Cerebellar nuclear complex (tissue), 1 donor: Measurements from ENCODE around the gene HEXIM2.
"Not testable (repeated sequence)": the region's sequence is repeated elsewhere in the genome, so short reads cannot be mapped to it uniquely, and the experiment has no call there.

Experiments used
- DNase-seq, 2 experiments: peaks; one replicate each; lab custom pipeline; 2025; lab: John Stamatoyannopoulos, UW

Gene HEXIM2

DNA sequence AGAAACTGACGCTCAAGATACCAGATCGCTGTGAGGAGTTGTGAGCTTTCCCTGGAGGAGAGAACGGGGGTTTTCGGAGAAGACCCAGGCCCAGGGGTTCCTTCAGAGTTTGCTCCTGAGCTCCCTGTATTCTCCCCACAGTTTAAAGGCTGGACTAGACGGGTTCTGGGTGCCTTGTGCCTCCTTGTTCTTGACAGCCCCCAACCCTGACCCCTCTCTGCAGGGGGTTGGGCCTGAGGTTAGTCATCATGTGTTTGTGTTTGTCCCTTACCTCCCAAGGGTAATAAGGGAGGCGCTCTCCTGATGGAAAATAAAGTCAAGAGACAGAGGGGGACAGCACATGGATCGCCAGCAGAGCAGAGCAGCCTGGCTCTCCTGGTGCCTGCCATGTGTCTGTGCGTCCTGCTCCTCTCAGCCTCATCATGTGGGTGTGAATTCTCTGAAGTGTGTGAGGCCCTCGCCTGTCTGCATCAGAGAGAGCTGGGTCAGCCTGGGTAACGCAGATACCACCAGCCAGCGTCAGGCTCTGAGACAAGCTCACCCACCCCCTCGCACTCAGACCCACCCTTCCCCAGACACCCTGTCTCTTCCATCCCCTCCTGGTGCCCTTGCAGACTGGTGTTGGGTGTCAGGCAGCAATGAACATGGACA, 8.7 kb downstream of the HEXIM2 start:
- DNase-seq, result no peak

DNA sequence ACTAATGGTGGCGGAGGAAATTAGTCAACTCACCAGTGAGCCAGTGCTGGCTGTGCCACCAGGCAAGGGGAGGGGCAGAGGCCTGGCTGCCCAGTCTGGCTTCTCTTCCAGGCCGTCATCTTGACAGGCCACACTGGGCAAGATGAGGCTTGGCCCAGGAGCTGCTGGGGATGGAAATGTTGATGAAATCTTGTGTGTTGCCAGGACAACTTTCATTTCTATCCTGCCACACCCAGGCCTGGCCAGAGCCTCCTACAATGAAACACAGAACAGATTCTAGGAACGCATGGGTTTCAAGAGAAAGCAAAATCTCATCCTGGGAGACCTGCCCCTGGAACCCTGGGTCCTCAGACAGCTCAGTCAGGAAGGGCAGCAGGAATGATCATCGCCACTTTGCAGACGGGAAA, 9.3 kb downstream of the HEXIM2 start:
- no peak for DNase-seq

DNA sequence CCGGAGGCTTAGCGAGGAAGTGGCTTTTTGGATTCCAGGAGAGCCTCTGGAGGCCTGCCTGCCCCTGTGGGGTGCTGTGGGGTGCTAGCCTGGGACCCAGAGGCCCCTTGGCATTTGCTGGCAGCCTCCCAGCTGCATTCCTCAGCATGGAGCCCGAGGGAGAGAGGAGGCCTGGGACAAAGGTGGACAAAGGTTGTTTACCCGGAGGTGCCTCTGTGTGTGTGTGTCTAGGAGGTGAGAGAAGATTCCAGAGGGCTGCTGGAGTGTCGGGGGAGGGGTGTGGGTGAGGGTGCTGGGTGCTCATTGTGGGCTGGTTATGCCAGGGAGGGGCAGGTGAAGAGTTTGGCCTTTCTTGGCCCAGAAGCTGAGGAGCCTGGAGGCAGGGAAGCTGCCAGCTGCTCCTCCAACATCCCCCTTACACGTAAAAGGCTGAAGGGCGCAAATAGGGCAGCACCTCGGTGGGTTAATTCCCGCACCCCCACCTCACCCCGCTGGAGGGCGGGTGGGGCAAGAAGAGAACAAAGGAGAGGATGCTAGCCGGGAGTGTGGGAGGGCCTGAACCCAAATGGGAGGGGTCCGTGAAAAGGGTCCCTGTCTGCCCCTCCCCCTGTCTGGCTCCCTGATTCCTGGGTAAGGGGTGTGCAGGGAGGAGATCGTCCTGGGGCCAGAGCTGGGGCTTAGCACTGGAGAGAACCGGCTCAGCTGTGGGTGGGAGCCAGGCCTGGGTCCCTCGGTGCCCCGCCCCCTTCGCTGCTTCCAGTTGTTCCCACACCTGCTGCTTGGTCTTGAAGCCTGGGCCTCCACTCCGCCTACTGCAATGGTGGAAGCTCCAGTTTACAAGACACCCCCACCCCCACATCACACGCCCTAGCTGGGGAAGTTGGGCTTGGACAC, 9.9 kb downstream of the HEXIM2 start:
- no peak for DNase-seq

DNA sequence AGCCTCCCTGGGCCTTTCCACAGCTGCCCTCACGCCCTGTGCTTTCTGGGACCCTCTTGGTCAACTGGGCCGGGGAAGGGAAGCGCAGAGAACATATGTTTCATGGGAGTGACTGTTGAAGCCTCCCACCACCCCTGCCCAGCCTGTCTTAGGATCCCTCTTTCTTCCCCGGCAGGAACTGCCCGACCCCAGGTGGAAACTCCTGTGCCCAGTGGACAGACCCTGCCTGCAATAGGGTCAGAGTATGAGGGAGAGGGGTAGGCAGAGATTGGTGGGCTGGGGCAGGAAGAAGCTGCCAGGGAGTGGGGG, 10.5 kb downstream of the HEXIM2 start:
- DNase-seq, result no peak

DNA sequence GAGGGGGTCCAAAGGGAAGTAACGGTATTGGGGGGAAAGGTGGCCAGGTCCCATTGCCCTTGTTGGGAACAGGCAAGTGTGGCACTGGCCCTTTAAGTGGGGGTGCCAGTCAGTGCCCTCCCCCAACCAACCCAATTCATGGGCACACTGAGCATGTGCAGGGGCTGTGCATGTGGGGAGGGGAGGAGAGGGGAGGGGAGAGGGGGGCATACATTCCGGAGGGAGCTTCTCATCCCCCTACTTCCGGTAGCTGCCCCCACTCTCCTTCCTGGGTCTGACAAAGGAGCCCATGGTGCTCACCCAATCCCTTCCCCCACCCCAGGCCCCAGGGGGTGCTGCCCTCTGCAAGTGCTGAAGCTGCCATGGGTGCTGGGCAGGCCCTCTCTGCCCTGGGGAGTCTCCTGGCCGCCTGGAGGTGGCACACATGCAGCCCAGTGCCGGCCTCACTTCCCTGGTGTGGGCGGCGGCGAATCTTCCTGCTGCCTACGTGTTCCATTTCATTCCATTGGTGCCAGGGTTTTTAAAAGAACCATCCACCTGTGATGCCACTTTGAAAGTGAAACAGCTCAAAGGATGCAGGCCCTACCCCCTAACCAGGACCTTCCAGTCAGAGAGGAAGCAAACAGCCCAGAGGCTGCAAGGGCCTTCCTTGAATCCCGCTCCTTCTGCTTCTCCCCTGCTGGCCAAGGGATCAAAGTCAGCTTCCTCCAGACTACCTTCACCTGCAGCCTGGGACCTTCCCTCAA, 11.0 kb downstream of the HEXIM2 start:
- DNase-seq, result peak; percentile 73 to 83

DNA sequence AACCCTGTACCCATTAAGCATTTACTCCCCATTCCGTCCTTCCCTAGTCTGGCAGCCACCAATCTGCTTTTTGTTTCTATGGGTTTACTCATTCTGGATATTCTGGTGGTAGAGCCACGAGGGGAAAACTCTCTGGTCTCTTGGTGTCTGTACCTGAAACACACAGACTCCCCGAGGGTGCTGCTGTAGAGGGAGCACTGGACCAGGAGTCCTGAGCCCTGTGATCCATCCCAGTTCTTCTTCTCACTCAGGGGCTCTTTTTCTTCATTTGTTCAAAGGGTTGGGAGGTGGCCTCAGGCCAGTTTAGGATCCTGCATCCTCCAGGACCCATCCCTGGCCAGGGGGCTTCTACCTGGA, 14.1 kb downstream of the HEXIM2 start:
- DNase-seq, result no peak

DNA sequence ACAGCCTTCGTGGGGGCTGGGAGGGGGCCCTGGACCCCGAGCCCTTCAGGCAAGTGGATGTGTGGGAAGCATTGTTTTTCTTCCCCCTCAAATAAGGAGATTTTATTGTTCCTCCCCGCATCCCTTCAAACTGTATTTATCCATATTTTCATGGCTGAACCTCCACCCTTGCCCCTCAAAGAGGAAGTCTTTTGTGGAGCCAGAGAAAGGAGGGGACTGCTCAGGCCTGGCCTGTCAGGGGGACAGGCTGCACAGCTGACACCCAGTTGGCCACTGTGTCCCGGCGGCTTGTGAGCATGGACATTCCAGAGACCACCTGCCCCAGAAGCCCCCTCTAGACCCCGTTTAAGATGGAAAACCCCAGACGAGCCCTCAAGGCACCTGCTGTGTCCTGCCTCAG, 15.9 kb downstream of the HEXIM2 start:
- DNase-seq, result no peak

DNA sequence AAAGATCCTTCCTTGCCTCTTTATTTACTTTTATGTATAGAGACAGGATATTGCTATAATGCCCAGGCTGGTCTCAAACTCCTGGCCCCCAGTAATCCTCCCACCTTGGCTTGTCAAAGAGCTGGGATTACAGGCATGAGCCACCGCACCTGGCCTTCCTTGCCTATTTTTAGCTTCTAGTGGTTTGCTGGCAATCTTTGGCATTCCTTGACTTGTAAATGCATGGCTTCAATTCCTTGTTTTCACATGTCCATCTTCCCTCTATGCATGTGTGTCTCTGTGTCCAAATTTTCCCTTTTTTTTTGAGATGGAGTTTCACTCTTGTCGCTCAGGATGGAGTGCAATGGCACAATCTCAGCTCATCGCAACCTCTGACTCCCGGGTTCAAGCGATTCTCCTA, 22.5 kb downstream of the HEXIM2 start:
- no peak for DNase-seq

DNA sequence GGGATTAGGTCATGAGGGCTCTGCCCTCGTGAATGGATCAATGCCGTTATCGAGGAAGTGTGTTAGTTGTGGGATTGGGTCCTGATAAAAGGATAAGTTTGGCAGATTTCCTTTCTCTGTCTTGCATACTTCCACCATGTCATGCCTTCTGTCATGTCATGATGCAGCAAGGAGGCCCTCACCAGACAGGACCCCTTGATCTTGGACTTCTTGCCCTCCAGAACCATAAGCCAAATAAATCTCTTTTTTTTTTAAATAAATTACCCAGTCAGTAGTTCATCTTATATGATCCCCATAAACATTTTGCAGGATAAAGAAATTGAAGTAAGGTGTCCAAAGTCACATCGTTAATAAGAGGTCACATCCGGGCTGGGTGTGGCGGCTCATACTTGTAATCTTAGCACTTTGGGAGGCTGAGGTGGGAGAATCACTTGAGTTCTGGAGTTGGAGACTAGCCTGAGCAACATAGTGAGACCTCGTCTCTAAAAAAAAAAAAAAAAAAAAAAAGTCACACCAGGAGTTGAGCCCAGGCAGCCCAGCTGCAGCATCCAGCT, 25.2 kb downstream of the HEXIM2 start:
- no peak for DNase-seq

DNA sequence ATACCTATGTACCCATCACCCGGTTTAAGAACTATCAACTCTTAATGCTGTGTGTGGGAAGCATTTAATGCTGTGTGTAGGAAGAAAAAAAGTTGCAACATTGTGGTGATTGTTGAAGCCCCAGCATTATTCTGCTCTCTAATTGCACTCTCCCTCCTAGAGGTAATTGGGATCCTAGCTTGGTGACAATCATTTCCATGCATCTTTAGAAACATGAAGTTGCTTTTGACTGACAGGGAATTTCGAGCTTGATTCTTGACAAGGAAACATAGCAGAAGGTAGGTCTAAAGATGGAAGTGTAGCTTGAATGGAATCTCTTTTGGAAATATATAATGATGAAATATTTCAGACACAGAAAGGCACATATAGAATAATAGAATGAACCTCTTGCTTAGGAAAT, 27.3 kb downstream of the HEXIM2 start:
- DNase-seq, result no peak

DNA sequence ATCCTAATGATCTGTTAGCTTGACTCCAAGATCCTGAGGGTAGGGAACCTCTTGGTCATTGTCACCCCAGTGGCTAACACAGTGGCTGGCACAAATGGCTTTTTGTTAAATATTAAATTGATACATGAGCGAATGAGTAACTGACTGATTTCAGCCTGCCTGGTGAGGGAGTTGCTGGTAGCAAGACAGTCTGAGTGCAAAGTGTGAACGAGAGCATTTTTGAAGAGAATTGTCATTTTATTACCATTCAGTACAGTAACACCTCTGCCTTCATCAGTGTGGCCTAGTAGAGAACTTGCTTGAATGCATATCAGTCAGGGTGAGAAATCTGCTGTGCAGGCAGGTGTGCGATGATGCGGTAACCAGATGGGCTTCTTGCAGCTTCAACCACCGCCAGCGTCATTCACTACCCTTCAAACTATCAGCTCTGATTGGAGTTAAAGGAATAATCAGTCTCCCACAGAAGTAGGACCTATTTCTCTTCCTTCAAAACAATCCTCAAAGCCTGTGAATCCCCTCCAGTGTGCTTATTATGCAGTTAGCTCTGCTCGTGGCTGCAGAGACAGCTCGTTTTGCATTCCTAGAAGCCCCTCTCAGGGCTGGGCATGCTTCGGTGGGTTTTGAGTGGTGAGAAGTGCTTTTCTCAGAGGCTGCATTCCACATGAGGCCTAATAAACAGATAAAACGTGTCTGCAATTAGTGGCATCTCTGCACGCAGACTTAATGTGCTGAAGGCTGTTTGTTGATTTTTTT, 29.0 kb downstream of the HEXIM2 start:
- no peak for DNase-seq

DNA sequence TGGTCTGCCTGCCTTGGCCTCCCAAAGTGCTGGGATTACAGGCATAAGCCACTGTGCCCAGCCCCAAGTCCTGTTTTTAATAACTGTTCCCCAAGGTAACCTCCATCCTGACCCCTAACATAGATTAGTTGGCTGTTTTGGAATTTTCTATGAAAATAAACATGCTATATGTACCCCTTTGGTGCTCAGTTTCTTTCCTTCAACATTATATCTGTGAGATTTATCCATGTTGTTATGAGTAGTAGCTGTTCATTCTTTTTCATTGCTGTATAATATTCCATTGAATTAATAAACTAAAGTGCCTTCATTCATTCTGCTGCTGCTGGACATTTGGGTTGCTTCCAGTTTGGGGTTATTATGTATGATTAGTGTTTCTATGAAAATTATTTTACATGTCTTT, 33.7 kb downstream of the HEXIM2 start:
- no peak for DNase-seq

DNA sequence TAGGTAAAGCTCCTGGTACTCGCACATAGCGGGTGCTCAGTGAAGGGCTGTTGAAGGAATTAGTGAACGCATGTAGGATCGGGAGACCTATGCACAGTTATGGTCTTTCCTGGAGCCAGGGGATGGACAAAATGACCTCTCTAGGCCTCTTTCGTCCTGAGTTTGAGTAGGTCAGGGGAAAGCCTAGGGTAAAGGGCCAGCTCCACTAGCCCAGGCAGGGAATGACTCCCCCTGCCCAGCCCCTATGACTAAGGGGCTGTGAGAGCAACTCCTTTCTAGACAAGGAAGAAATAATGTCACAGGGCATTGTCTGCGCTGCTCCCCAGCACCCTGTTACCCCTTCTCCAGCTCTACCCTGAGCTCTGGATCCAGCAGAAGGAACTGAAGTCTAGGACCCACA, 35.4 kb downstream of the HEXIM2 start:
- DNase-seq, result no peak

DNA sequence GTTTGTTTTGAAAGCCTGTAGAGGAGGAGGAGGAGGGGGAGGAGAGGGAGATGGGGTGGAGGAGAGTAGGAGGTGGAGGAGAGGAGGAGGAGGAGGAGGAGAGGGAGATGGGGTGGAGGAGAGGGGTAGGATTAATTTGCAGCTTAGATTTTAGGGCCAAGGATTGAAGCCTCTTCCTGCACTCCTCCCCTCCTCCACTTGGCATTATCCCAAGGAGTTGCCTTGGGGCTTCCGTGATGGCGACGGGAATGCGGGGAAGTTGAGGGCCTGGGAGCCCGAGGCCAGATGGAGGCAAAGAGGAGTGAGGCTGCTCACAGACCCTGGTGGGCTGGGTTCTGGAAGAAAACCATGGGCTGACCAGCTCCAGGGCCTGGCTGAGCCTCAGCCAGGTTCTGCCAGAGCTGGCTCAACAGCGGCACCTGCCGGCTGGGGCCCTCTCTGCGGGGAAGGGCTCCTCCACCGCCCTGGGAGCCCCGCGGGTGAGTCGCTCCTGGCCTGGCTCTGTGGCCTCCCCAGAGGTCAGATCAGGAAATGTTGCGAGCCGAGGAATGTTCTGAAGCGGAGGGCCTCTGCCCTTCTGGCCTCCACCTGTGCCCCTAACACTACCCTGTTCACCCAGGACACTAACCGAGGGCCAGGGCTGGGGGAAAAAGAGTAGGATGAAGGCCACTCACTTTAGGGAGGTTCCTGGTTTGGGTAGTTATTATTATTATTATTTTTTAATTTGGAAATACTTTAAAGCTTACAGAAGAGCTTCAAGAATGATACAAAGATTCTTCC, 36.1 kb downstream of the HEXIM2 start:
- peak; percentile 17 to 29 for DNase-seq

DNA sequence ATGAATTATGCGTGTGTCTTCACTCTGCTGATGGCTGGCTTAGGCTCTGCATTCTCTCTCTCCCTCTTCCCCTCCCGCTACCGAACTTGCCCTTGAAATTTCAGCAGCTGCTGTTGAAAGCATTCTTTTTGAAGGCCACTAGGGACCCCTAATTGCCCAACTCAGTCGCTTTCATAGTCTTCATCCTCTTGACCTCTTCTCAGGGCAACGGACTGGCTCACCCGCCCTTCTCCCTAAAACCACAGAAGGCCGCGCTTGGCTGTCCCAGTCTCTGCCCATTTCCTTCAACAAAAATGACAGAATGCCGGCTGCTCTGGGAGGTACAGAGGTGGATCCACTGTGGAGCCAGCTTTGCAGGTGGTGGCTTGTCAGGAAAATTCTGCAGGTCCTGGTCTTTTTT, 39.0 kb downstream of the HEXIM2 start:
- DNase-seq, result no peak

DNA sequence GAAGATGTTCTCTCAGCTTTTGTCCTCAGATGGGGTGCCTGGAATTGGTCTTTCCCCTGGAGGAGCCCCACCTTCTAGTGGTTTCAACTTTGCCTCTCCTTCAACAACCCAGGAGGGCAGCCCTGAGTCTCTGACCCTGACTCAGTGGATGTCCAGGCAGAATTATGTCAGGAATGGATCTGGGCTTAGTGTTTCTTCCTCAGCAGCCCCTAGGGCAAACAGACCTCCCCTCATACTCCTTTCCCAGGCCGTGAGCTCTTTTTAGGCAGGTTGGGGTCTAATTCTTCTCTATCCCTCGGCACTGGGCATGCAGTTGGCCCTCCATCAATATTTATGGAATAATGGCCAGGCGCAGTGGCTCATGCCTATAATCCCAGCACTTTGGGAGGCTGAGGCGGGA, 39.8 kb downstream of the HEXIM2 start:
- DNase-seq, result no peak

DNA sequence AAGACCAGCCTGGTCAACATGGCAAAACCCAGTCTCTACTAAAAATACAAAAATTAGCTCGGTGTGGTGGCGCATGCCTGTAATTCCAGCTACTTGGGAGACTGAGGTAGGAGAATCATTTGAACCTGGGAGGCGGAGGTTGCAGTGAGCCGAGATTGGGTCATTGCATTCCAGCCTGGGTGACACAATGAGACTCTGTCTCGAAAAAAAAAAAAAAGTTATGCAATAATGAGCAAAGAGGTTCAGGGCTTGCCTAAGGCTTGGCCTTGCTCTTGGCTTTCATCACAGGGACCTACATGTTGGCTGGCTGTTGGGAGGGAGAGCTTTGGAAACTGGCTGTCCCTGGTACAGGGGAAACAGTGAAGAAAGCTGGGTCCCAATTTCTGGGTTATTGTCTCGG, 40.2 kb downstream of the HEXIM2 start:
- DNase-seq, result not testable (repeated sequence)

DNA sequence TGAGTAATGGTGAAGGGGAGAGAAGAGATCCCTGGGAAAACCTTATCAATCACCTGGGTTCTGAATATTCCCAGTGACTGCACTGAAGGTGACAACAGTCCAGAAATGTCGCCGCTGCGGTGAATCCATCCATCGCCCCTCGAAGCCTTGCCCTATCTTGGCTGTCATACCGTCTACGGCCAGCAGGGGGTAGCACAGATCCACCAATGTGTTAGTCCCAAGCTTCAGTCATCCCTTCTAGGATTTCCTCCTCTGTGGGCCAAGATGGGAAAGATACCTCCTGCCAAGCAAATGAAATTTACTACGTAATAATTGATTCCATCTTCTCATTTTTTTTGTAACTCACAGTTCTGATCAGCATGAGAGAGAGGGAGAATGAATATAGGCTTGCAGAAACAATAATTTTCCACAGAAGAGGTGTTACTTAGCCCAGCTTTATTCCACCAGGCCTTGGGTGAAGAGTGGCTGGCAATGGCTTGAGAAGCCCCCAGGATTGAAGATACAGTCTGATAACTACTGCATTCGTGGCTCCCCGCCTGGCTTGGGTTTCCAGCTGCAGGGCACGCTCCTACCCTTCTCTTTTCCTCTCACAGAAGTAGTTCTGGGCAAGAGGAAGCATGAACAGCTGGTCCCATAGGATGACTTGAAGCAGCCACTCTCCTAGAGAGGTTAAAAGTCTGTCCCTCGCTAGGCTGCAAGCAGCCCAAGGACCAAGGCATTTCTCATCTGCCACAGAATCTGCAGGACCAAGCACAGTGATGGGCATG, 57.4 kb downstream of the HEXIM2 start:
- DNase-seq, result peak in 1 of 2 experiments; percentile 73
